Brain microvascular endothelial cell (primary cell): ENCODE measurements around the gene BPIFA1.

Experiments used
- DNase-seq: peaks from one replicate; pipeline ENCODE4 v3.0.0-alpha.2; 2020
- H3K27ac ChIP-seq: fragments of 250-450 bp; sonication (Bioruptor Pico); 2 replicates; pipeline ENCODE4 v1.5.1; 2020; ENCODE audit warnings: mild to moderate bottlenecking, moderate library complexity
- H3K27me3 ChIP-seq: fragments of 250-450 bp; sonication (Bioruptor Pico); replicated peaks from 2 replicates; pipeline ENCODE4 v1.5.1; 2020; ENCODE audit warnings: mild to moderate bottlenecking
- H3K36me3 ChIP-seq: fragments of 250-450 bp; sonication (Bioruptor Pico); replicated peaks from 2 replicates; pipeline ENCODE4 v1.5.1; 2020; ENCODE audit warnings: mild to moderate bottlenecking
- H3K4me3 ChIP-seq: 2 replicates; pipeline ENCODE4 v1.5.1; 2011; ENCODE audit warnings: low read depth, mild to moderate bottlenecking, control low read depth, low read length, moderate library complexity
- in situ Hi-C: cut with HindIII; loops from 2 replicates; pipeline ENCODE4 v1.10.0; 2017; ENCODE audit warnings: low sequenced_read_pairs, low pct_ligation_motif_present
- TF ChIP-seq, protein P1 (sequence below): IDR thresholded peaks from 2 replicates; pipeline ENCODE4 v1.5.1; 2011; ENCODE audit warnings: low read depth, mild to moderate bottlenecking, moderate library complexity, low read length, control low read depth, inconsistent platforms; ENCODE audit errors: missing control alignments

BPIFA1 gene

DNA sequence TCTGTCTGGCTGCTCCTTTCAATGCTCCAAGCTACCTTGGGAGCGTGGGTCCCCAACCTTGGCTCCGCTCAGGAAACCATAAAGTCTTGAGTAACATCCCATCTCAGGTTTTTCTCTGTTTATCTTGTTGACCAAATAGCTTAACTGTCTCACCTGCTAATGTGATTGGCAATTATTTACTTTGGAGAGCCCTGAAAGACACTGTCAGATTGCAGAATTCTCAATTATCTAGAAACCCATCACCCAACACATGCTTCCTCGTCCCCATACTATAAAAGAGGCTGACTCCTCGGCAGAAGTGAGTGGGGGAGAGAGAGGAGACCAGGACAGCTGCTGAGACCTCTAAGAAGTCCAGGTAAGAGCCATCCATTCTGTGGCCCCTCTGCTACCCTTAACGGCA is at the start of gene BPIFA1:
Gene BPIFA1 (plus strand): TSS at position 301 of the 400 bp plus-strand sequence. CDS start 1,716 bp downstream, outside the sequence.
- in situ Hi-C loops = no loop called here
- Histone ChIP-seq H3K27ac (no peak within 1 kb of the TSS), H3K4me3 (no peak within 1 kb of the TSS), H3K36me3 (no peaks in the 10 kb centered on the region), H3K27me3 (no peaks in the 10 kb centered on the region)
- no peak for DNase-seq
- TF ChIP-seq, protein P1, sequence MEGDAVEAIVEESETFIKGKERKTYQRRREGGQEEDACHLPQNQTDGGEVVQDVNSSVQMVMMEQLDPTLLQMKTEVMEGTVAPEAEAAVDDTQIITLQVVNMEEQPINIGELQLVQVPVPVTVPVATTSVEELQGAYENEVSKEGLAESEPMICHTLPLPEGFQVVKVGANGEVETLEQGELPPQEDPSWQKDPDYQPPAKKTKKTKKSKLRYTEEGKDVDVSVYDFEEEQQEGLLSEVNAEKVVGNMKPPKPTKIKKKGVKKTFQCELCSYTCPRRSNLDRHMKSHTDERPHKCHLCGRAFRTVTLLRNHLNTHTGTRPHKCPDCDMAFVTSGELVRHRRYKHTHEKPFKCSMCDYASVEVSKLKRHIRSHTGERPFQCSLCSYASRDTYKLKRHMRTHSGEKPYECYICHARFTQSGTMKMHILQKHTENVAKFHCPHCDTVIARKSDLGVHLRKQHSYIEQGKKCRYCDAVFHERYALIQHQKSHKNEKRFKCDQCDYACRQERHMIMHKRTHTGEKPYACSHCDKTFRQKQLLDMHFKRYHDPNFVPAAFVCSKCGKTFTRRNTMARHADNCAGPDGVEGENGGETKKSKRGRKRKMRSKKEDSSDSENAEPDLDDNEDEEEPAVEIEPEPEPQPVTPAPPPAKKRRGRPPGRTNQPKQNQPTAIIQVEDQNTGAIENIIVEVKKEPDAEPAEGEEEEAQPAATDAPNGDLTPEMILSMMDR = no peak

DNA sequence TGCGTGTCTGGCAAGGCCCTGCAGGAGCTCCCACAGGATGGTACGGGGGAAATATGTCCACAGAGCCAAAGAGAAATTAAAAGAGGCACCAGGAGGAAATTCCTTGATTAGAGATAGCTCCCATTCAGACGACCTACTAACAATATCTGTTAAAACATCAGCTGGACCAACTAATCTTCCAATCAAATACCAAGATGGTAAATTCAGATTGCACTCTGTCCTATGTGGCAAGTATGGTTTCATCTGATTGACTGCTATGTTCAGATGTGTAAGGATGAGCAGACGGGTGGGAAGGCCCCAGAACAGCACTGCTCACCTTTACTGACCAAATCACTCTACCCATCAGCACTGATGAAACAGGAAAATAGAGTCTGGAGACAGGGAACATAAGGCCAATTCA is 48.3 kb upstream of the BPIFA1 start:
- DNase-seq = no peak
- H3K36me3 ChIP-seq = no peaks in the 10 kb centered on the region
- H3K4me3 ChIP-seq = no peak overlapping the region
- H3K27ac ChIP-seq = no peak overlapping the region
- TF ChIP-seq, protein P1 = no peak
- in situ Hi-C loops = no loop called here
- no peaks in the 10 kb centered on the region for H3K27me3 ChIP-seq

DNA sequence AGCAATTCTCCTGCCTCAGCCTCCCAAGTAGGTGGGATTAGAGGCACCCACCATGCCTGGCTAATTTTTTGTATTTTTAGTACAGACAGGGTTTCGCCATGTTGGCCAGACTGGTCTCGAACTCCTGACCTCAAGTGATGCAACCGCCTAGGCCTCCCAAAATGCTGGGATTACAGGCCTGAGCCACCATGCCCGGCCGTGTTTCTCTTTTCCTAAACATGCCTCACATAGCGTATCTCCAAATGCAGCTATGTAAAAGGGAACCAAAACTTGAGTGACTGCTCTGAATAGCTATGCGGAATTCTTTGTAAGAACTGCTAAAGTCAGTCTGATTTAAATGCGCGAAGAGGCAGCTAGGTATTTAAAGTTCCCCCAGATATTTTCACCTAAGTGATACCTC is 47.4 kb upstream of the BPIFA1 start:
- H3K27me3 ChIP-seq = no peaks in the 10 kb centered on the region
- TF ChIP-seq, protein P1 = no peak
- H3K4me3 ChIP-seq = no peak overlapping the region
- no peaks in the 10 kb centered on the region for H3K36me3 ChIP-seq
- no peak for DNase-seq
- in situ Hi-C loops = no loop called here
- no peak overlapping the region for H3K27ac ChIP-seq

DNA sequence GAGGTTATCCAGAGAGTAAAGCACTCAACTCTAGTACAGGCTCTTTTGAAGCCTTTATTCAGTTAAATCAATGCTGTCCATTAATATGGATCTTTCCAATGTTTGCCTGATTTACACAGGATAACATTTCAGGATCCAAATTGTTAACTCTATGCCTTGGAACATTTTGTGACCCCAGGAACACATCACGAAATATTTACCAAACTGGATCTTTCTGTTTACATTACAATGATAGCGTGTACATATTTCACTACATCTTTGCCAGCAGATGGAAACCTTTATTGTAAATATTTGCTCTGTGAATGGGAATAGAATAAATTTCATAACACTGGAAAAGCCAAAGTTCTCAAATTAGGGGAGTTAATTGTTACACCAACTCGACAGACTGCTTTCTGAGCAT is 44.3 kb upstream of the BPIFA1 start:
- no peak overlapping the region for H3K27ac ChIP-seq
- TF ChIP-seq, protein P1 = no peak
- H3K27me3 ChIP-seq = no peaks in the 10 kb centered on the region
- H3K4me3 ChIP-seq = no peak overlapping the region
- no peaks in the 10 kb centered on the region for H3K36me3 ChIP-seq
- in situ Hi-C loops = no loop called here
- DNase-seq = no peak

DNA sequence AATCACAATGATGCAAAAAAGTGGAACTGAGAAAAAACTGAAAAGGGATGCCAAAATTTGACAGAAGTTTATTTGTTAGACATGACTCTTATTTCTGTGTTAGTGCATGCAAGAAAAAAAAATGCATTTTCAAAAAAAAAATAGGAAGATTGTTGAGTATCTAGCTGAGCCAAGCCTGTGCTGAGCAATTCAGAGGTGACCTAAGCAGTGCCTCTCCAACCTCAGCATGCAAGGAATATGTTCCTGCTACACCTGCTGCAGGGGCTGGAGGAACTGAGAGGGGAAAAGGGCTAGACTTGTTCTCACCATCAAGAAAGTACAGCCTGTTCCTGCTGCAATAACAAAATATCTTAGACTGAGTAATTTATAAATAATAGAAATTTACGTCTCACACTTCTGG is 43.8 kb upstream of the BPIFA1 start:
- TF ChIP-seq, protein P1 = no peak
- in situ Hi-C loops = no loop called here
- H3K4me3 ChIP-seq = no peak overlapping the region

DNA sequence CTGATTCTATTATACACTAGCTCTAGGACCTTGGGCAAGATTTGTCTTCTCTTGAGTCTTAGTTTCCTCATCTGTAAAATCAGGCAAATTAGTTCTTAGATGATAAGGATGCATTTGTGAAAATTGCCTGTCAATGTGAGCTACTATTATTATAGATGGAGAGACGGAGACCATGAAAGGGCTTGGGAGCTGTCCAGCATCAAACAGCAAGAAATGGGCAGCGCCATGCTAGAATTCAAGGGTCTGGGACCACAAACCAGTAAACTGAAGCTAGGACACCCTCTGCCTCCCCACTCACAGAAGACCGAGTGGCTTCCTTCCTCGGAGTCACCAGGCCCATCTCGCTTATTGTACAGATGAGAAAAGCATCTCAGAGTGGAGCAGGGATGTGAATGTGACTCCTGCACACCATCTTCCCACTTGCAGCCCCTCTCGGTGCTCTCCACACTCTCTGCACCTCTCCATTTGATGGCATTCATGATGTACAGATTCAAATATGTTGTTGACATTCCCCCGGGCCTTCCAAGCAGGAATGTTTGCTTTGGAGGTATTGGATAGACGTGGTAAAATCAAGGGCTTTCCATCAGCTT is 42.8 kb upstream of the BPIFA1 start:
- TF ChIP-seq, protein P1 = no peak
- Histone ChIP-seq H3K4me3 (no peak overlapping the region), H3K27me3 (no peaks in the 10 kb centered on the region), H3K27ac (no peak overlapping the region), H3K36me3 (no peaks in the 10 kb centered on the region)
- in situ Hi-C loops = no loop called here
- no peak for DNase-seq

More for the DNA sequence above, 43.8 kb upstream of the BPIFA1 start:
- no peak overlapping the region for H3K27ac ChIP-seq
- no peaks in the 10 kb centered on the region for H3K27me3 ChIP-seq
- no peaks in the 10 kb centered on the region for H3K36me3 ChIP-seq
- no peak for DNase-seq
